Adrenal gland (tissue), 5 donors: Measurements from ENCODE around the gene PIP5K1C.

ENCODE experiments used
- POLR2A ChIP-seq, 2 donors: fragments of 450-650 bp; IDR thresholded peaks; one replicate each; pipeline ENCODE4 v1.6.1; 2017; ENCODE audit warnings: antibody characterized with exemption in 2 of 2, mild to moderate bottlenecking in 2 of 2, moderate library complexity in 1 of 2
- TF ChIP-seq, protein P1 (sequence below), 6 experiments: fragments of 450-650 bp in 4 of 6; fragments of 200-600 bp in 2 of 6; sonication (generic) in 1 of 6; IDR thresholded peaks; 1 replicate in 5 of 6; 2 replicates in 1 of 6; pipeline versions ENCODE4 v1.5.1 to v1.8.0; 2016 to 2021; ENCODE audit warnings: antibody characterized with exemption in 6 of 6, mild to moderate bottlenecking in 2 of 6, moderate library complexity in 1 of 6
- donor health status: DM: no; HTN: no; CAD: no.

DNA sequence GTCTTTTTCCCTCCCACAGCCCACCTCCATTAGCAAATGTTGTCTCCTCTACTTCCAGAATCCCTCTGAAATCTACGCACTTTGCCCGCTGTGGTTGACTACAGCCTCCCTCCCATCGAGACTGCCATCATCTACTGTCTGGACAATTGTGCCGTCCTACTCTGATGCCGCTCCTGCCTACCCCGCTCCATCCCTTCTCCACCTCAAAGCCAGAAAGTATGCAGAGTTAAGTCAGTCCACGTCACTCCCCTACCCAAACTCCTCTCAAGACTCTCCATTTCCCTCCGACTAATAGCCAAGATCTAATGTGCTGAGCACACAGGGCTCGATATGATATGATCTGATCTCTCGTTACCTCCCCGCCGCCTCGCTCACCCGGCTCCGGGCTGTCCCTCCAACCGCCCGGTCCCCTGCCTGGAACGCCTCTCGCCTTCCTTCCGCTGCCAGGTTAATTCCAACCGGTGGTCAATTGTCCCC is 74.2 kb downstream of the PIP5K1C start:
- no peak for TF ChIP-seq POLR2A (IDR thresholded peaks at IDR 0.05)
- TF ChIP-seq, protein P1, sequence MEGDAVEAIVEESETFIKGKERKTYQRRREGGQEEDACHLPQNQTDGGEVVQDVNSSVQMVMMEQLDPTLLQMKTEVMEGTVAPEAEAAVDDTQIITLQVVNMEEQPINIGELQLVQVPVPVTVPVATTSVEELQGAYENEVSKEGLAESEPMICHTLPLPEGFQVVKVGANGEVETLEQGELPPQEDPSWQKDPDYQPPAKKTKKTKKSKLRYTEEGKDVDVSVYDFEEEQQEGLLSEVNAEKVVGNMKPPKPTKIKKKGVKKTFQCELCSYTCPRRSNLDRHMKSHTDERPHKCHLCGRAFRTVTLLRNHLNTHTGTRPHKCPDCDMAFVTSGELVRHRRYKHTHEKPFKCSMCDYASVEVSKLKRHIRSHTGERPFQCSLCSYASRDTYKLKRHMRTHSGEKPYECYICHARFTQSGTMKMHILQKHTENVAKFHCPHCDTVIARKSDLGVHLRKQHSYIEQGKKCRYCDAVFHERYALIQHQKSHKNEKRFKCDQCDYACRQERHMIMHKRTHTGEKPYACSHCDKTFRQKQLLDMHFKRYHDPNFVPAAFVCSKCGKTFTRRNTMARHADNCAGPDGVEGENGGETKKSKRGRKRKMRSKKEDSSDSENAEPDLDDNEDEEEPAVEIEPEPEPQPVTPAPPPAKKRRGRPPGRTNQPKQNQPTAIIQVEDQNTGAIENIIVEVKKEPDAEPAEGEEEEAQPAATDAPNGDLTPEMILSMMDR (IDR thresholded peaks at IDR 0.05): no peak
